HCT116 (cell line): ENCODE results near the gene TAF4. TPM values are rescaled to one million over a fixed set of nuclear protein-coding genes. Genes with fewer than 3 reads are reported as not detected.

Experiments
- ATAC-seq: fragments of 200-7000 bp; cut with Tn5 transposase; 2 replicates; pipeline ENCODE4 v1.9.1; 2020; ENCODE audit warnings: mild to moderate bottlenecking, moderate library complexity
- BruUV-seq: library from RNA; stranded (reverse); fragments of 400-500 nt; replicated peaks from 2 replicates; lab custom pipeline; 2021; lab: Mats Ljungman, UMichigan
- CTCF ChIA-PET: fragments of 300-600 bp; sonication (Branson Sonifier 250); formaldehyde crosslinking; loops from one replicate; lab custom pipeline; 2021; ENCODE audit warnings: antibody characterized with exemption; lab: Charles Lee
- POLR2A ChIA-PET: fragments of 300-600, 350-600 bp; sonication (Branson Sonifier 250); formaldehyde crosslinking; loops from one replicate; lab custom pipeline; 2021; ENCODE audit warnings: antibody characterized with exemption; lab: Charles Lee
- RAD21 ChIA-PET, 2 experiments: fragments of 300-600 bp; sonication (Branson Sonifier 250); formaldehyde crosslinking; loops; one replicate each; lab custom pipeline; 2023; ENCODE audit warnings: low total read pairs in 2 of 2; ENCODE audit not compliant: uncharacterized antibody in 2 of 2, unreplicated experiment in 2 of 2, low non-redundant PET in 1 of 2; lab: Charles Lee
- DNase-seq: peaks from one replicate; pipeline ENCODE4 v3.0.0-alpha.2; 2010; ENCODE audit warnings: low read depth, low spot score
- H2AFZ ChIP-seq: fragments of 200-600 bp; shearing (Covaris generic), sonication (generic); 2 replicates; pipeline ENCODE4 v1.6.1; 2017; ENCODE audit warnings: low read depth, mixed run types, mixed read lengths, antibody characterized with exemption, low read length; ENCODE audit not compliant: poor library complexity, severe bottlenecking
- H3K27ac ChIP-seq: 2 replicates; pipeline ENCODE4 v1.5.1; 2012; ENCODE audit warnings: low read depth, low read length
- H3K27me3 ChIP-seq: fragments of 200-600 bp; sonication (generic); 2 replicates; pipeline ENCODE4 v1.6.1; 2016; ENCODE audit warnings: mixed run types, low read length, mixed read lengths; ENCODE audit not compliant: insufficient read depth
- H3K36me3 ChIP-seq, 2 experiments: fragments of 200-500 bp in 1 of 2; fragments of 200-600 bp in 1 of 2; sonication (Bioruptor generic) in 1 of 2; sonication (generic) in 1 of 2; 2 replicates each; pipeline versions ENCODE4 v1.5.1 to v1.6.1; 2014 to 2016; ENCODE audit warnings: low read length in 2 of 2, inconsistent platforms in 1 of 2, mixed read lengths in 1 of 2, mixed run types in 1 of 2; ENCODE audit not compliant: insufficient read depth in 2 of 2, control insufficient read depth in 1 of 2
- H3K4me1 ChIP-seq, 2 experiments: fragments of 200-600 bp in 1 of 2; sonication (generic) in 1 of 2; 2 replicates each; pipeline versions ENCODE4 v1.5.1 to v1.6.1; 2012 to 2017; ENCODE audit warnings: low read length in 2 of 2, inconsistent platforms in 1 of 2, mild to moderate bottlenecking in 1 of 2, mixed read lengths in 1 of 2, mixed run types in 1 of 2, moderate library complexity in 1 of 2; ENCODE audit not compliant: insufficient read depth in 2 of 2, control insufficient read depth in 1 of 2
- H3K4me2 ChIP-seq: fragments of 200-600 bp; sonication (generic); 2 replicates; pipeline ENCODE4 v1.6.1; 2017; ENCODE audit warnings: mixed run types, low read length, mixed read lengths
- H3K4me3 ChIP-seq, 2 experiments: fragments of 200-600 bp in 1 of 2; sonication (generic) in 1 of 2; replicated peaks in 1 of 2; 2 replicates each; pipeline ENCODE4 v1.5.1; 2011 to 2016; ENCODE audit warnings: low read length in 2 of 2, control low read depth in 1 of 2, low read depth in 1 of 2, mild to moderate bottlenecking in 1 of 2, mixed read lengths in 1 of 2, mixed run types in 1 of 2
- H3K79me2 ChIP-seq: fragments of 200-600 bp; sonication (generic); 2 replicates; pipeline ENCODE4 v1.6.1; 2017; ENCODE audit warnings: mild to moderate bottlenecking, mixed run types, low read length, moderate library complexity, mixed read lengths; ENCODE audit not compliant: insufficient read depth
- H3K9ac ChIP-seq: fragments of 200-600 bp; sonication (generic); 2 replicates; pipeline ENCODE4 v1.6.1; 2016; ENCODE audit warnings: low read length, mixed read lengths
- H3K9me2 ChIP-seq: fragments of 200-600 bp; sonication (generic), shearing (Covaris generic); 2 replicates; pipeline ENCODE4 v1.6.1; 2017; ENCODE audit warnings: mixed run types, mild to moderate bottlenecking, moderate library complexity; ENCODE audit not compliant: insufficient read depth
- H3K9me3 ChIP-seq, 2 experiments: fragments of 200-500 bp in 1 of 2; fragments of 200-600 bp in 1 of 2; sonication (Bioruptor generic) in 1 of 2; sonication (generic) in 1 of 2; 2 replicates each; pipeline ENCODE4 v1.6.1; 2014 to 2017; ENCODE audit warnings: low read length in 2 of 2, mixed read lengths in 2 of 2, inconsistent platforms in 1 of 2, low read depth in 1 of 2, mild to moderate bottlenecking in 1 of 2, mixed run types in 1 of 2, moderate library complexity in 1 of 2; ENCODE audit not compliant: control insufficient read depth in 1 of 2, insufficient read depth in 1 of 2
- H4K20me1 ChIP-seq: fragments of 200-600 bp; sonication (generic), shearing (Covaris generic); 2 replicates; pipeline ENCODE4 v1.6.1; 2017; ENCODE audit warnings: mixed run types, mild to moderate bottlenecking, moderate library complexity; ENCODE audit not compliant: insufficient read depth
- CEBPB ChIP-seq: IDR thresholded peaks from 2 replicates; pipeline ENCODE4 v1.6.1; 2012; ENCODE audit warnings: low read depth
- SIN3A ChIP-seq: IDR thresholded peaks from 2 replicates; pipeline ENCODE4 v1.6.1; 2012; ENCODE audit warnings: low read depth
- SRF ChIP-seq: IDR thresholded peaks from 2 replicates; pipeline ENCODE4 v1.6.1; 2012; ENCODE audit warnings: low read depth
- ZBTB33 ChIP-seq: IDR thresholded peaks from 2 replicates; pipeline ENCODE4 v1.6.1; 2011; ENCODE audit warnings: mild to moderate bottlenecking, low read length, moderate library complexity; ENCODE audit not compliant: insufficient replicate concordance; ENCODE audit errors: extremely low read depth
- intact Hi-C: fragments of 100-400 bp; cut with micrococcal nuclease; formaldehyde crosslinking; loops from 2 replicates; pipeline ENCODE4 v1.10.0; 2022
- total RNA-seq: library from RNA; stranded (reverse); gene quantifications from one replicate; pipeline ENCODE4 v1.2.1, GENCODE V29; 2021; ENCODE audit not compliant: unreplicated experiment
- TF ChIP-seq, protein P1 (sequence below): IDR thresholded peaks from 2 replicates; pipeline ENCODE4 v1.6.1; 2012; ENCODE audit warnings: low read depth

TAF4 gene
- total RNA-seq, 1 experiment from 2014 or later: 26.8 TPM

- TF ChIP-seq ZBTB33: no peak
- TF ChIP-seq SIN3A: no peak
Measured at GRCh38 chr20:61988665-61989064, 77.0 kb downstream of the TAF4 start (continued).

- ATAC-seq (no peak), DNase-seq (no peak)
- Histone ChIP-seq H3K27ac (no peak overlapping the region), H4K20me1 (no peaks in the 10 kb centered on the region), H3K27me3 (no peaks in the 10 kb centered on the region), H3K9ac (no peak overlapping the region), H3K4me3 (no peak overlapping the region), H3K4me1 (no peaks in the 10 kb centered on the region), H3K9me2 (no peaks in the 10 kb centered on the region), H2AFZ (no peak overlapping the region), H3K36me3 (peaks cover 4 to 7% of the 10 kb centered on the region in 2 experiments; a peak in 3 of 4 replicates), H3K4me2 (no peak overlapping the region), H3K9me3 (peaks cover 0 to 6% of the 10 kb centered on the region in 2 experiments; a peak in 1 of 4 replicates), H3K79me2 (peaks cover 8% of the 10 kb centered on the region; the same call in 1 of the 2 replicates)
- no peak for TF ChIP-seq SRF
- TF ChIP-seq, protein P1, sequence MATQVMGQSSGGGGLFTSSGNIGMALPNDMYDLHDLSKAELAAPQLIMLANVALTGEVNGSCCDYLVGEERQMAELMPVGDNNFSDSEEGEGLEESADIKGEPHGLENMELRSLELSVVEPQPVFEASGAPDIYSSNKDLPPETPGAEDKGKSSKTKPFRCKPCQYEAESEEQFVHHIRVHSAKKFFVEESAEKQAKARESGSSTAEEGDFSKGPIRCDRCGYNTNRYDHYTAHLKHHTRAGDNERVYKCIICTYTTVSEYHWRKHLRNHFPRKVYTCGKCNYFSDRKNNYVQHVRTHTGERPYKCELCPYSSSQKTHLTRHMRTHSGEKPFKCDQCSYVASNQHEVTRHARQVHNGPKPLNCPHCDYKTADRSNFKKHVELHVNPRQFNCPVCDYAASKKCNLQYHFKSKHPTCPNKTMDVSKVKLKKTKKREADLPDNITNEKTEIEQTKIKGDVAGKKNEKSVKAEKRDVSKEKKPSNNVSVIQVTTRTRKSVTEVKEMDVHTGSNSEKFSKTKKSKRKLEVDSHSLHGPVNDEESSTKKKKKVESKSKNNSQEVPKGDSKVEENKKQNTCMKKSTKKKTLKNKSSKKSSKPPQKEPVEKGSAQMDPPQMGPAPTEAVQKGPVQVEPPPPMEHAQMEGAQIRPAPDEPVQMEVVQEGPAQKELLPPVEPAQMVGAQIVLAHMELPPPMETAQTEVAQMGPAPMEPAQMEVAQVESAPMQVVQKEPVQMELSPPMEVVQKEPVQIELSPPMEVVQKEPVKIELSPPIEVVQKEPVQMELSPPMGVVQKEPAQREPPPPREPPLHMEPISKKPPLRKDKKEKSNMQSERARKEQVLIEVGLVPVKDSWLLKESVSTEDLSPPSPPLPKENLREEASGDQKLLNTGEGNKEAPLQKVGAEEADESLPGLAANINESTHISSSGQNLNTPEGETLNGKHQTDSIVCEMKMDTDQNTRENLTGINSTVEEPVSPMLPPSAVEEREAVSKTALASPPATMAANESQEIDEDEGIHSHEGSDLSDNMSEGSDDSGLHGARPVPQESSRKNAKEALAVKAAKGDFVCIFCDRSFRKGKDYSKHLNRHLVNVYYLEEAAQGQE: no peak
- no peak for TF ChIP-seq CEBPB
- CTCF ChIA-PET: no interaction called here
- no TSS peak for BruUV-seq
- RAD21 ChIA-PET: no interaction called here
- POLR2A ChIA-PET: no interaction called here
- intact Hi-C loops: no loop called here
Measured at GRCh38 chr20:61986762-61987321, 78.8 kb downstream of the TAF4 start.
